Ovary (tissue), 9 donors: ENCODE results near the gene PRSS58. TPM values are rescaled to one million over a fixed set of nuclear protein-coding genes. Genes with fewer than 3 reads are reported as not detected.

Source experiments
- DNase-seq, 5 donors: peaks; one replicate each; pipeline ENCODE4 v3.0.0-alpha.2; 2019 to 2020
- H3K27ac ChIP-seq, 2 donors: fragments of 200-600 bp; one replicate each; pipeline versions ENCODE4 v1.5.1 to v1.8.0; 2019 to 2022
- H3K27me3 ChIP-seq: fragments of 200-600 bp; one replicate; pipeline ENCODE4 v1.8.0; 2022
- H3K36me3 ChIP-seq: fragments of 200-600 bp; sonication (generic); one replicate; pipeline ENCODE4 v1.5.1; 2019
- H3K4me1 ChIP-seq: one replicate; pipeline ENCODE4 v1.8.1; 2013; ENCODE audit warnings: mild to moderate bottlenecking, moderate library complexity; ENCODE audit not compliant: insufficient read depth
- H3K4me3 ChIP-seq: fragments of 200-600 bp; sonication (generic); one replicate; pipeline ENCODE4 v1.5.1; 2017
- H3K9me3 ChIP-seq, 2 donors: fragments of 200-600 bp in 1 of 2; sonication (generic) in 1 of 2; one replicate each; pipeline versions ENCODE4 v1.5.1 to v1.8.1; 2013 to 2019; ENCODE audit warnings: mild to moderate bottlenecking in 1 of 2, moderate library complexity in 1 of 2
- EP300 ChIP-seq: sonication (generic); formaldehyde crosslinking; IDR thresholded peaks from one replicate; pipeline ENCODE4 v1.6.1; 2017; ENCODE audit warnings: antibody characterized with exemption
- POLR2A ChIP-seq: fragments of 450-650 bp; IDR thresholded peaks from one replicate; pipeline ENCODE4 v1.6.1; 2017; ENCODE audit warnings: antibody characterized with exemption, mild to moderate bottlenecking, moderate library complexity
- whole genome bisulfite sequencing, 3 donors: extraction: QIAGEN DNeasy Blood & Tissue Kit in 1 of 3; methylation state at CpG; one replicate each; pipeline versions ENCODE4 v1.1.5 to v1.1.7; 2013 to 2017; 5-methylcytosine and 5-hydroxymethylcytosine counted together
- intact Hi-C, 4 donors: fragments of 100-400 bp; cut with DNase I; formaldehyde crosslinking; loops; one replicate each; pipeline versions ENCODE4 v1.11.0 to v1.15.1; 2022 to 2023
- polyA plus RNA-seq, 2 donors: library from polyadenylated mRNA; stranded (reverse); fragments of 200-250 nt in 1 of 2; fragments of 350-450 nt in 1 of 2; fragmentation: Illumina TruSeq in 1 of 2; extraction: RNeasy Lipid Tissue Mini Kit (QIAGEN cat#74804) in 1 of 2; gene quantifications; one replicate each; pipeline ENCODE4 v1.2.3, GENCODE V29; 2013 to 2014
- total RNA-seq, 7 donors: library from RNA; depleted of rRNA in 2 of 7; stranded (reverse); fragments of >200 nt in 2 of 7; fragmentation: NEBNext Ultra II Directional in 3 of 7; extraction: Animal tissue kit (Norgen Biotek cat#: 25700) in 3 of 7; gene quantifications; one replicate each; pipeline versions ENCODE4 v1.1.0 to v1.2.4, GENCODE V29; 2016 to 2023
- TF ChIP-seq, protein P1 (sequence below), 3 donors: fragments of 450-650 bp in 2 of 3; fragments of 200-600 bp in 1 of 3; IDR thresholded peaks; one replicate each; pipeline versions ENCODE4 v1.5.1 to v1.8.0; 2016 to 2022; ENCODE audit warnings: antibody characterized with exemption in 3 of 3, mild to moderate bottlenecking in 1 of 3
- donor health status: DM: no; HTN: no; CAD: no; lungs with moderate emphysema.
- donor health status: DM: no; HTN: no; CAD: no.
- donor health status: Bipolar disorder and iron deficiency.
- donor health status: DM: yes; HTN: yes; CAD: no.
- donor health status: DM: no; HTN: no; CAD: no.
- donor health status: DM: yes; HTN: yes; CAD: no.

PRSS58 gene
- total and polyA plus RNA-seq, 9 donors: not detected

- DNase-seq: no peak
- no peak overlapping the region for H3K4me3 ChIP-seq
- WGBS, 3 donors: 32 to 40% (median 33%) methylated on average over 7 of the region's 7 CpGs
These were observed 9.4 kb downstream of the PRSS58 start for GRCh38 chr7:142248166-142249160.

GRCh38 chr7:142243823-142244222 lies 14.0 kb downstream of the PRSS58 start:
- H3K36me3 ChIP-seq: no peaks in the 10 kb centered on the region
- no peaks in the 10 kb centered on the region for H3K4me1 ChIP-seq
- TF ChIP-seq, protein P1, sequence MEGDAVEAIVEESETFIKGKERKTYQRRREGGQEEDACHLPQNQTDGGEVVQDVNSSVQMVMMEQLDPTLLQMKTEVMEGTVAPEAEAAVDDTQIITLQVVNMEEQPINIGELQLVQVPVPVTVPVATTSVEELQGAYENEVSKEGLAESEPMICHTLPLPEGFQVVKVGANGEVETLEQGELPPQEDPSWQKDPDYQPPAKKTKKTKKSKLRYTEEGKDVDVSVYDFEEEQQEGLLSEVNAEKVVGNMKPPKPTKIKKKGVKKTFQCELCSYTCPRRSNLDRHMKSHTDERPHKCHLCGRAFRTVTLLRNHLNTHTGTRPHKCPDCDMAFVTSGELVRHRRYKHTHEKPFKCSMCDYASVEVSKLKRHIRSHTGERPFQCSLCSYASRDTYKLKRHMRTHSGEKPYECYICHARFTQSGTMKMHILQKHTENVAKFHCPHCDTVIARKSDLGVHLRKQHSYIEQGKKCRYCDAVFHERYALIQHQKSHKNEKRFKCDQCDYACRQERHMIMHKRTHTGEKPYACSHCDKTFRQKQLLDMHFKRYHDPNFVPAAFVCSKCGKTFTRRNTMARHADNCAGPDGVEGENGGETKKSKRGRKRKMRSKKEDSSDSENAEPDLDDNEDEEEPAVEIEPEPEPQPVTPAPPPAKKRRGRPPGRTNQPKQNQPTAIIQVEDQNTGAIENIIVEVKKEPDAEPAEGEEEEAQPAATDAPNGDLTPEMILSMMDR (IDR thresholded peaks at IDR 0.05): no peak
- no peaks in the 10 kb centered on the region for H3K9me3 ChIP-seq
- H3K27ac ChIP-seq: no peak overlapping the region
- DNase-seq: no peak
- WGBS, 3 donors: 77 to 82% (median 78%) methylated on average over 10 of the region's 10 CpGs
- no peak overlapping the region for H3K4me3 ChIP-seq
- no peaks in the 10 kb centered on the region for H3K27me3 ChIP-seq
- intact Hi-C loops: no loop called here

More at GRCh38 chr7:142248166-142249160, 9.4 kb downstream of the PRSS58 start:
- Histone ChIP-seq H3K9me3 (no peaks in the 10 kb centered on the region), H3K4me1 (no peaks in the 10 kb centered on the region), H3K27me3 (no peaks in the 10 kb centered on the region), H3K27ac (no peak overlapping the region), H3K36me3 (no peaks in the 10 kb centered on the region)
- TF ChIP-seq EP300: no peak
- TF ChIP-seq, protein P1 (IDR thresholded peaks at IDR 0.05): no peak
- intact Hi-C loops: no loop called here

GRCh38 chr7:142240546-142240945 lies 17.3 kb downstream of the PRSS58 start:
- Histone ChIP-seq H3K9me3 (no peaks in the 10 kb centered on the region), H3K27me3 (no peaks in the 10 kb centered on the region), H3K4me3 (no peak overlapping the region), H3K27ac (no peak overlapping the region), H3K36me3 (no peaks in the 10 kb centered on the region), H3K4me1 (no peaks in the 10 kb centered on the region)
- intact Hi-C loops: no loop called here
- TF ChIP-seq, protein P1 (IDR thresholded peaks at IDR 0.05): no peak
- TF ChIP-seq POLR2A (no peak), EP300 (no peak)
- DNase-seq: no peak
- whole genome bisulfite sequencing, 3 donors: 25 to 56% (median 26%) methylated on average over 4 of the region's 4 CpGs

DNA sequence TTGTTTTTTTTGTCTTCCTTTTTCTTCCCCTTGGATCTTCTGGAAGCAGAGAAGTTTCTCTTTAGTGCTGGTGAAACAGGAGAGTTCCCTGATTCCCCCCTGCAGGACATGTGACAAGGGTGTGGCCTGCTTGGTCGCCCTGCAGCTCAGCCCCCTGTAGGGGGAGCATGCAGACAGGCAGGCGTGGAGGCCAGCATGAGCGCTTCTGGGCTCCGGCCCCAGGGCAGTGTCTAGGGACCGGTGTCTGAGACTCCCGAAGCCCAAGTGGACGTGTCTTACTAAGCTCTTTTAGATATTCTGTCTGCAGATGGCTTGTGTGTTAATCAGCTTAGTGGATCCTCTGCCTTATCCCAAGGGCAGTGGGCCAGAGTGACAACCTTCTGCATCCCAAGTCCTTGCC lies 26.1 kb downstream of the PRSS58 start:
- 25 to 35% (median 31%) methylated on average over 7 of the region's 7 CpGs for WGBS, 3 donors
- Histone ChIP-seq H3K4me1 (no peaks in the 10 kb centered on the region), H3K4me3 (no peak overlapping the region), H3K27me3 (no peaks in the 10 kb centered on the region), H3K9me3 (no peaks in the 10 kb centered on the region), H3K36me3 (no peaks in the 10 kb centered on the region), H3K27ac (no peak overlapping the region)
- TF ChIP-seq, protein P1 (IDR thresholded peaks at IDR 0.05): no peak
- TF ChIP-seq EP300: no peak
- no peak for TF ChIP-seq POLR2A
- intact Hi-C loops: no loop called here
- no peak for DNase-seq
